ENCODE measurements around the gene MYO7B. TPM values are rescaled to one million over a fixed set of nuclear protein-coding genes. Genes with fewer than 3 reads are reported as not detected.

MYO7B gene
- total RNA-seq, 1 donor from 2014 or later, result 0.13 TPM

DNA sequence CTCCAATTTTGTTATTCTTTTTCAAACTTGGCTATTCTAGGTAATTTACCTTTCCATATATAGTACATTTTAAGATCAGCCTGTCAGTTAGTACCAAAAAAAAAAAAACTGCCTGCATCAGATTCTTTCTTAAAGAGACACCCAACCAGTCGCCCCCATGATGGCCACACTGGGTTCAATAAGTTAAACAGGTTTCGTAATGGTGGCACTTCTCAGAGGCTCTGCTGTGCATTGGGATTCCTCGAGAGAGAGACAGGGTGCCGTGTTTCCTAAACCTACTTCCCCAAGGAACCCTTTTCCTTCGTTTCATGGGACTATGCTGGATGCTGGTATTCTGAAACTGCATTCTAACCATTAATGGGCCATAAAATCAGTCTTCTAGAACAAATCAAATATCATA is 37.4 kb downstream of the MYO7B start:
- DNase-seq (ENCODE audit: low read depth in 2 of 2), result no peak

DNA sequence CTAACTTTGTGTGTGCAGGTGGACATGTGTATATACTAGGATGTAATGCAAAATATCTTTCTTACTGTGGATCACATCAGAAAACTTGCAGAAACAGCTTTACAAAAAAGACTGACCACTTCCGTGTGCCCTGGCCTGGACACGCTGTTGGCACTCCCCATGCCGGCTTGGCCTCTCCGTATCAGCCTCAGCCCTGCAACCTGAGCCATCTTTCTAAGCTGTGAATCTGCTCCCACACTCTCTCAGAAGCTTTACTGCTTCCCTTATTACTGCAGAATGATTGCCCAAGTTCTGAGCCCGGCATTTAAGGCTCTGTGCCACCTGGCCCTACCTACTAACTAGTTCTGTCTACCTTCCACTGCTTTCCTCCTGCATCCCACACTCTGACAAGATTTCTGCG is 37.8 kb downstream of the MYO7B start:
- DNase-seq (ENCODE audit: low read depth in 2 of 2), result no peak

DNA sequence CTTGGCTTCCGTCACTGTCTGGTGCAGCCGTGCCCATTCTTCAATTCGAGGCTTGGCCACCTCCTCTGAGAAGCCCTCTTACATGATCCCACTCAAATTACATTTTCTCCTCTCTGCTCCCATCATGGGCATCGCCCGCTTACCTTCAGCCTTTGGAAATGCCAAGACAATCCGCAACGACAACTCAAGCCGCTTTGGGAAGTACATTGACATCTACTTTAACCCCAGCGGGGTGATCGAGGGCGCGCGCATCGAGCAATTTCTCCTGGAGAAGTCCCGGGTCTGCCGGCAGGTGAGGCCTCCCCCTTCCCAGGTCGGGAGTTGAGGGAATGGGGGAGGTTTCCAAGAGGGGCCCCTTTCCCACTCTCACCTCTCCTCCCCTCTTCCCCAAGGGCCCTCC is 38.3 kb downstream of the MYO7B start:
- DNase-seq (ENCODE audit: low read depth in 2 of 2), result no peak

DNA sequence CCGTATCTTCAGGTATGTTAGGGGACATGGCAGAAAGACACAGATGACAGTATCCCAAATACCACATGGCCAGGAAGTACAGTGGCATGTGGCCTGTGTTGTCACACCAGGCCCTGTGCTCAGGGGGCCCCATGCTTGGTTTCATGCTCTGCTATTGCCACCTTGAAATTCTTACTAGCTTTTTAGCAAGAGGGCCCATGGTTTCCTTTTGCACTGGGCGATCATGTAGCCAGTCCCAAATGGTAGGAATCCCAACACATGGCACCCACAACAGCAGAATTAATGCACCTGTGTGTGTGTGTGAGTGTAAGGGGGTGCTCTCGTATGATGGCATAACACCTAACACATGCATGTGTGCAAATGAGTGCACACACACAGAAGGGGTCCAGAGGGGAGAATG is 39.2 kb downstream of the MYO7B start:
- no peak for DNase-seq (ENCODE audit: low read depth in 2 of 2)

DNA sequence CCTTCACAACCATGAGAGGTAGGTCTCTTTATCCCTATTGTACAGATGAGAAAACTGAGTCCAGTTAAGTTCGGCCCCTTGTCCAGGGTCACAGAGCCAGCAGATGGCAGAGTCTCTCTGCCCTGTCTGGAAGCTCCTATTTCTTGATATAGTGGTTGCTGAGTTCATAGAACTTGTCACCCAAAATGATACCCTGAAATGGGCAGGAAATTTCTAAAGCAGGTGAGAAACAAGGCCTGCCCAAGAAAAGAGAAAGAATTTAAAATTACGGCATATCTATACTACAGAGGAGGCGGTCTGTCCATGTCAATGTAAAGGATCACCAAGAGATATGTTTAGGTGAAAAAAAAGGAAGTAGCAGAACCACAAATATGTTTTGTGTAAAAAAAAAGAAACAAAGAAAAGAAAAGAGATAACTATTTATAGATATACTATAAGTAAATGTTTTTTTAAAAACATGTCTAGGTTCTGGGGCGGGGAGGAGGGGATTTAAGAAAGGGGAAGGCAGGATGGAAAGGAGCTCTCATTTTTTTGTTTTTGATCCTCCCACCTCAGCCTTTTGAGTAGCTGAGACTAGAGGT is 39.8 kb downstream of the MYO7B start:
- no peak for DNase-seq (ENCODE audit: low read depth in 2 of 2)

DNA sequence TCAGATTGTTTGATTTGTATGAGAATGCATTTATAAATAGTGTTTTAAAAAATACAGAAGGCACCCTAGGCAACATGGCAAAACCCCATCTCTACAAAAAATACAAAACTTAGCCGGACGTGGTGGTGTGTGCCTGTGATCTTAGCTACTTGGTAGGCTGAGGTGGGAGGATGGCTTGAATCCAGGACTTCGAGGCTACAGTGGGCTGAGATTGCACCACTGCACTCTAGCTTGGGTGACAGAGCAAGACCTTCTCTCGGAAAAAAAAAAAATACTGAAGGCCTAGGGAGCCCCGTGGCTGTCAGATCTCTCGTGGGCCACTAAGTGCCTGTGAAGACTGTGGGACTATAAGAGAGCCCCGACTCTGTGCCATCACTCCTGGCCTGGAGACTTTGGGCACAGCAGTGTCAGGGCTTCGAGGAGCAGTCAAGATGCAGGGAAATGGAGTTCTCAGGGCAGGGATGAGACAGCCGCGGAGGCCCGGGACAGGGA is 40.5 kb downstream of the MYO7B start:
- no peak for DNase-seq (ENCODE audit: low read depth in 2 of 2)

DNA sequence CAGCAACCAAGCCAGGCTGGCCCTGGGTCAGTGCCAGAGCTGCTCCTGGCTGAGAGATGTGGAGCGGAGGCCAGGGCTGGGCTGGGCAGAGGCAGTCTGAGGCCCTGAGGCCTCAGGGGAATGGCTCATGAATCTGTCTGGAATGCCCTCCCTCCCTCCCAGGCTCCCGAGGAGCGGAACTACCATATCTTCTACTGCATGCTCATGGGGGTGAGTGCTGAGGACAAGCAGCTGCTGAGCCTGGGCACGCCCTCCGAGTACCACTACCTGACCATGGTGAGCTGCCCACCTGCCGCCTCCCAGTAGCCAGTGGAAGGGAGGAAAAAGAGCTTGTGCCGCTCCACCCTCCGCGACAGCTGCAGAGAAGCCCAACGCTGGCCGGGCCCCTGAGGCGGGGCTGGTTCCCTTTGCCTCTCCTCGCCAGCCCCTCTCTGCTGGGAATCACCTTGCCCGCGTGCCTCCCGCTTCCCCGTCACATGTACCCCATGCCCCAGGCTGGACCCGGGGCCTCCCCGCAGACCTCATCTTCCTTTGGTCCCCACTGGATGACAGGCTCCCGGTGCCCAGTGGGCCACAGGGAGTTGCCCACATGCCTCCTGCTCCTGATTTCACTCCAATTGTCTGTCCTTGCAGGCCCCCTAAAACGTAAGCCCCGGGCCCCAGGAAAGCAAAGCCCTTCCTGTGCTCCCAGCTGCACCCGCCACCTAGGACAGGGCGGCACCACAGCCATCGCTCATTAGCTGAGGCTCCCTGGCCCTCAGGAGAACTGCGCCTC is 41.1 kb downstream of the MYO7B start:
- DNase-seq (ENCODE audit: low read depth in 2 of 2), result no peak

DNA sequence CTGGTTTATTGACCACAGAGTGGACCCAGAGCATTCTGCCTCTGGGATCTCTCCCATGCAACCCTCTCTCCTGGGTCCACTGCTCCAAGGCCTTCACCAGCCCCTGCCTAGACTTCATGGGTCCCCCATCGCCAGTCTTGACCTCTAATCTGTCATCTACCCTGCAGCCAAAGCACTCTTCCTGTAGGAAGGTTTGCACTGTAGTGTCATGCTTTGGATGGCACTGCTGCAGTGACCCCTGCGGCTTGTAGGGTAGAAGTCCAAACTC is 41.7 kb downstream of the MYO7B start:
- DNase-seq (ENCODE audit: low read depth in 2 of 2), result no peak

DNA sequence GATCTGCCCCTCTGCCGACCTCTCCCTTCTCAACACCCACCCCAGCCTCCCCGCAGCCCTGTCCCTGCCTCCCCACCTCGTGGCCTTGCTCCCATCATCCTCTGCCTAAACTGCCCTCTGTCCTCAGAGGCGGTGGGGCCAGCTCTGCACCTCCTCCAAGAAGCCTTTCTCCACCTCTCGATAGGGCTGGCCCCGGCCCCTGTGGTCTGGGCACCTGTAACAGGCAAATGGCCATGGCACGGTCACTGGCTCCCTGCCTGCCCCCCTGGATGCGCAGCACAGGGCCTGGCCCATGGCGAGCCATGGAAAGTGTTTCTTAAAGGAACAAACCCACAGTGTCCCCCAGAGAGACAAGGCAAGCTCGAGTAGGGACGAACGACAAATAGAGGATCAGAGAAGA is 42.0 kb downstream of the MYO7B start:
- no peak for DNase-seq (ENCODE audit: low read depth in 2 of 2)

DNA sequence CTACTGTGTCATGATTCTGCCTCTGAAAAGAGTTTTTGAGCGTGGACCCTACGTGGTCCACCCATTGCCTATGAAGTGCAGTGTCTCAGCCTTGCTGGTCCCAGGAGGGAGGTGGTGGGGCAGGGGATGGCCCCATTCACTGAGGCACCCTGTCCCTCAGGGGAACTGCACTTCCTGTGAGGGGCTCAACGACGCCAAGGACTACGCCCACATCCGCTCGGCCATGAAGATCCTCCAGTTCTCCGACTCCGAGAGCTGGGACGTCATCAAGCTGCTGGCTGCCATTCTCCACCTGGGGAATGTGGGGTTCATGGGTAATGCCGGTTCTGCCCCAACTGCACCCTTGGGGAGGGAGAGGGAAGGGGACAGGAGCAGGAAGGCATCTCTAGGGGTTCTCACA is 42.5 kb downstream of the MYO7B start:
- no peak for DNase-seq (ENCODE audit: low read depth in 2 of 2)

DNA sequence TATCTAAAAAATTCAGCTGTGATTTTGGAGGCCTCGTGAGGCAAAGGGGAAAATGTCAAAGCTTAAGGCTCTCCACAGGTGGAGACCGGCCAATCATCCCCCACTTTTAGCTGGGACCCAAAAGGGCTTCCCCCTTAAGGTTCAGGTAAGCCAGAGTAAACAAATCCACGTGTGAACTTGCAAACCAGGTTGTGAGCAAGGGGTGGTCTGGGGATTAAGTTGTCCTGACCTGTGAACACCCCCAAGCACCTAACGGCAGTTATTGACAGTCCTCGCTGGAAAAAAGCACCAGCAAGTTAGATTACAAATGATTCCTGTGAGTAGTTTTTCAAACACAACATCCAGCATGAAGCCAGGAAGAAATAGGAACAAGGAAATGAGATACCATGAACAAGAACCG is 42.9 kb downstream of the MYO7B start:
- DNase-seq (ENCODE audit: low read depth in 2 of 2), result no peak

DNA sequence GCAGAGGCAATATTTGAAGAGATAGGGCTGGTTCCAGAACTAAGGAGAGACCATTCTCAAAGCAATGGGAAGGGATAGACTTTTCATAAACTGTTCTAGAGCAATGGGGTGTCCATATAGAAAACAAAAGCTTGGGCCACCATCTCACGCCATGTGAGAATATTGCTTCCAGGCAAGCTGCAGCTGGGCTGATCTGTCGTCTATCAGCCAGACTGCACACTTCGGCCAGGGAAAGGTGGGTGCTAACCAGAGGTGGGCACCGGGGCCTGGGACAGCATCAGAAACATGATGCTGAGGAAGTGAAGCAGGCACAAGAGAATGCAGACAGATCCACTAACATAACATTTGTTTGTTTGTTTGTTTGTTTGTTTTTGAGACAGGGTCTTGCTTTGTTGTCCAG is 43.7 kb downstream of the MYO7B start:
- DNase-seq (ENCODE audit: low read depth in 2 of 2), result no peak

DNA sequence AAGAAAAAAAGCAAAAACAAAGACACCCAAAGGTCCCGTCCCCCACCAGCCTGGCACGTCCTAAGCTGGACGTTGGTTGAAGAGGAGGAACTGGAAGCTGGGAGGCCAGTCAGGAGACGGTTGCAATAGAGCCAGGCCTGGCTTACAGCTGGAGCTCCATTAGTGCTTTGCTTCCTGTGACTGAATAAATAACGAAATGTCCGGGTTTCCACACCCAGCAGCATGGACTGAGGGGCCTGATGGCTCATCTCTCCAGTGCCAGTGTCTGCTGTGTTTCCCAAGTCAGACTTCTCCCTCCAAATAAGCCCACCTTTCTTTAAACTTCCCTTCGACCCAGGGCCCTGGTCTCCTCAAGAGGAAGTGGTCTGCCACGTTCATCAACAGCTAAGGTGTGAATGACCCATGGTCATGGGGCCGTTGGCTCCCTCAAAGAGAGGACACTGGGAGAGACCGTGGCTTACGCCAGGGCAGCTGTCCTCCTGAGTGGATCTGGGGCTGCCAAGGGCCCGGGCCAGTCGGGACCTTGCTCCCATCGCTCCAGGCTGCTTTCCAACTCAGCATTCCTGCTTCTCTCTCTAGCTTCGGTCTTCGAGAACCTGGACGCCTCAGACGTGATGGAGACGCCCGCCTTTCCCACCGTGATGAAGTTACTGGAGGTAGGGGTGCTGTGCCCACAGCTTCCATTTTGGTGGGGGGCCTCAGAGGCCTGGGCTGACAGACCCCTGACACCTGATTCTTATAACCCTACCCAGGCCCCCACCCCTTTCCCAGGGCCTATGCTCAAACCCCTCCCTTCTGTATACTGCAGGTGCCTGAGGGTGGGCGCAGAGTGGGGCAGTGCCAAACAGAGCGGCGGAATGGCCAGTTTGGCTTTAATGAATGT is 44.9 kb downstream of the MYO7B start:
- no peak for DNase-seq (ENCODE audit: low read depth in 2 of 2)

DNA sequence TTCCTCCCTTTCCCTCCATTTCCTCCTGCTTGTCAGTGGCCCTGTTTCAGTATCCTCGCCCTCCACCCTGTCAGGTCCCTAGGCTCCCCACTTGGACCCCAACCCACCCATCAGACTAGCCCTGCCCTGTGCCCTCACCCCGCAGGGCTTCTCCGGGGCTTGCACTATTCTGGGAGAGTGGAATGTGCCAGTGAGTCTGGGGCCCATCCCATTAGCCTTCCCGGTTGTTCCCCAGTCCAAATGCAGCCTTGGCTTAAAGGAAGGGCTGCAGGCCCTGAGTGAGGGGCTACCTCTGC is 45.5 kb downstream of the MYO7B start:
- no peak for DNase-seq (ENCODE audit: low read depth in 2 of 2)

DNA sequence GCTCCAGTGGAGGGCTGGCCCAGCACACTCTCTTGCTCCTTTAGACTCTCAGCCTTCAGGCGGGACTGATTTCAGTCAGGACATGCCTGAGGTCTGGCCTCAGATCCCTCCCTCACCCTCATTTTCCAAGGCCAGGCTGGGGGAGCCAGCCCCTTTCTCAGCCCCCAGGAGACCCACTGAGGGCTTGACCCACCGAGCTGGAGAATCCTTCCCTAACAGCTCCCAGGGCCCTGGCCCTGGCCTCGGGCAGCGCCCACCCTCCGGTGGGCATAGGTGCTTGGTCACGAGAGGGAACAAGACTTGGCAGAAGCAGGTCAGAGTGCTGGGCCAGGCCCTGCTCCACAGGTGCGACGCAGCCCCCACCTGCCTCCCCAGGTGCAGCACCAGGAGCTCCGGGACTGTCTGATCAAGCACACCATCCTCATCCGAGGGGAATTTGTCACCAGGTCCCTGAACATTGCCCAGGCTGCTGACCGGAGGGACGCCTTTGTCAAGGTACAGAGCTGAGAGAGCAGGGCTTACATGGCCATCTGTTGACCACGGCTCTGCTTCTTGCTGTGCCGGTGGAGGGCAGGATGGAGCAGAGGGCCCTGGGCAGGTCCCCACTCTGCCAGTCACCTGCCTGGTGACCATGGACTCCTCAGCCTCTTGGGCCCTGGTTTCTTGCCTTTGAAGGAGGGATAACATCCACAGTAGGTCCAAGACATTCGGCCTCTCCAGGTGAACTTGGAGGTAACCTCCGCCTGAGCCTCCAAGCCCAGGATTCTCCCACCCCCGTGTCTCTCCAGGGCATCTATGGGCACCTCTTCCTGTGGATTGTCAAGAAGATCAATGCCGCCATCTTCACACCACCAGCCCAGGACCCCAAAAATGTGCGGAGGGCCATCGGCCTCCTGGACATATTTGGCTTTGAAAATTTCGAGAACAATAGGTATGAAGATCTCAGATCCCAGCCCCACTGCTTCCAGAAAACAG is 46.3 kb downstream of the MYO7B start:
- no peak for DNase-seq (ENCODE audit: low read depth in 2 of 2)

DNA sequence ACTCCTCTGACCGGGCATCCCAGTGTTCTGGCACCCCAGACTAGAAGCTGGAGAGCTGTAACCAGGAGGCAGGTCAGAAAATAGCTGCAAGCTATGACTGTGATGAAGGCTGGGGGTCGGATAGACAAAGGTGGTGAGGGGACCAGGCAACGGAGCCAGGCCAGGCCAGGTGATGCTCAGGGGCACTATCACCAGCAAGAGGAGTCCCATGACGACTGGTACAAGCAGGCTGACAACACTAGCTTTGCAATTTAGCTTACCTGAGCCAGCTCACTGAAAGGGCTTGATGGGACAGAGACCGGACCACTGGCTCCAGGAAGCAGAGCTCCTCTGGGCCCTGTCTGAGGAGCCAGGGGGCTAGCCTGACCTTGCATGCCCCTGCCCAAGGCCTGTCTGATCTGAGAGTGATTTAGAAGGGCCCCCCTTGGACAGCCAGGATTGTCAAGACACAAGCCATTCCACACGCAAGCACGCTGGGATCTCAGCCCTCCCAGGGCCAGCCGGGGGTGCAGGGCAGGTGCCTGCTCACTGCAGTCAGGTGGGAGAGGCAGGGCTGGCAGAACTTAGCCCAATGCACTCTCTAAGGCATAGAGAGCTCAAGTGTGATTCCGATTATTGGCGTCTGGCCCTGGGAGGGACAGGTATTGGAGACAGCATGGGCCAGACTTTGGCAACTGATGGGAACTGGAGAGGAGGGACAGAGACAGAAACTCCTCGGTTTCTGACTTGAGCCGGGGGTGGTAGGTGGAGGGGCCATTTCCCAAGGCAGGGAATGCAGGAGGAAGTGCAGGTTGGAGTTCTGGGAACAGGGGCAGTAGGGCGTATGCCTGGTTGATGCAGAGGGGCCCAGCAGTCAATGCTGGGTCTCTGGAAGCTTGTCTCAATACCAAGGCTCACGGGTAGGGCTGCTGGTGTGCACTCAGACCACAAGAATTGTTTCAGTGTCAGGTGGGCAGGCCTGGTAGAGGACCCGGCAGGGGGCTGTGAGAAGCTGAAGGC is 47.7 kb downstream of the MYO7B start:
- no peak for DNase-seq (ENCODE audit: low read depth in 2 of 2)

DNA sequence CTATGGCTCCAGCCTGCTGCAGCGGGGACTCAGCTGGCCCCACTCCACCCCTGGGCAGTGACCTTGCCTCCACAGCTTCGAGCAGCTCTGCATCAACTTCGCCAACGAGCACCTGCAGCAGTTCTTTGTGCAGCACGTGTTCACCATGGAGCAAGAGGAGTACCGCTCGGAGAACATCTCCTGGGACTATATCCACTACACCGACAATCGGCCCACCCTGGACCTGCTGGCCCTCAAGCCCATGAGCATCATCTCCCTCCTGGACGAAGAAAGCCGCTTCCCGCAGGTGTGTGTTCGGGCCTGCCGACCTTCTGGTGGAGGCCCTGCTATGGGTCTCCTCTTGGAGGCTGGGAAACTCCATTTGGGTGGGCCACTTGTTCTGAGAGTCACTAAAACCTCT is 48.6 kb downstream of the MYO7B start:
- DNase-seq (ENCODE audit: low read depth in 2 of 2), result no peak

DNA sequence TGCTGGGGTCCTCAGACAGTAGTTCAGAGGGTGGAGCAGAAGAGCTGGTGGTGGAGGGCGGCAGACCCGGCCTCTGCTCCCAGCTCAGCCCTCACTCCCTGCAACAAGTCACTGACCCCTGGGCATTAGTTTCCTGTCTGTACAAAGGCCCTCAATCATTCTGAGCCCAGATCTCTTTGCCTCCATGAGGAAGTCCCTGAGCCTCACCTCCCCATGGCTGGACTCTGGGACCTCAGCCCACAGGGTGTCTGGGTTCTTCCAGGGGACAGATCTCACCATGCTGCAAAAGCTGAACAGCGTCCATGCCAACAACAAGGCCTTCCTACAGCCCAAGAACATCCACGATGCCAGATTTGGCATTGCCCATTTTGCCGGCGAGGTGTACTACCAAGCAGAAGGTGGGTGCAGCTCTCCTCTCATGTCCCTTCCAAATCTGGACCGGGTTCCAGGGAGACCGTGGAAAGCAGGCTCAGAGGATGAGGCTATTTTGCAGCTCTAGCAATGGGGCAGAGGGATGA is 49.1 kb downstream of the MYO7B start:
- DNase-seq (ENCODE audit: low read depth in 2 of 2), result no peak

DNA sequence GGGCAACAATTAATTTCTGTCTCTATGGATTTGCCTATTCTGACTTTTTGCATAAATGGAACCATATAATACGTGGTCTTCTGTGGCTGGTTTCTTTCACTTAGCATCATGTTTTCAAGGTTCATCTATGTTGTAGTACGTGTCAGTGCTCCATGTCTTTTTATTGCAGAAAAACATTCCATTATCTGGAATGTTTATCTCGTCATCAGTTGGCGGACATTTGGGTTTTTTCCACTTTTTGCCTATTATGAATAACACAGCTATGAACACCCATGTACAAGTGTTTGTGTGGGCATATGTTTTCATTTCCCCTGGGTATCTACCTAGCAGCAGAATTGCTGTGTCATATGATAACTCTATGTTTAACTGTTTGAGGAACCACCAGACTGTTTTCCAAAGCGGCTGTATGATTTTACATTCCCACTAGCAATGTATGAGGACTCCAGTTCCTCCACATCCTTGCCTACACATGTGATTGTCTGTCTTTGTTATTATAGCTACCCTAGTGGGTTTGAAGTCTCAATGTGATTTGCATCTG is 49.9 kb downstream of the MYO7B start:
- no peak for DNase-seq (ENCODE audit: low read depth in 2 of 2)

DNA sequence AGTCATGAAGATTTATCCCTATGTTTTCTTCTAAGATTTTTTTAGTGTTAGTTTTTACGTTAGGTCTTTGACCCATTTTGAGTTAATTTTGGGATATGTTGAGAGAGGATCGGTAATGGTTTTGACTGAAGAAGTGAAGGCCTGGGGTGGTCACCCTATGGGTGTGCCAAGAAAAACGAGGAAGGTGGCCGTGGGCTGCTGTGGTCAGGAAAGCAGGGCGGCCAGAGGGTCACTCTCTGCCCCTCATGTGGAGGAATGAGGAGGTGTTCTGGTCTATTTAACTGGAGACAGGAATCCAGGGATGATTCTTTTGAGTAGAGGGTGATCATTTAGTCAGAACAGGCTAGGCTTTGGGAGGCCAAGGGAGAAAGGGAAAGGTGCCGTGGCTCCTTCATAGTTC is 50.7 kb downstream of the MYO7B start:
- no peak for DNase-seq (ENCODE audit: low read depth in 2 of 2)
